DND-41 (cell line): ENCODE measurements around the gene RHBDF2.
"Not testable (repeated sequence)": the region's sequence is repeated elsewhere in the genome, so short reads cannot be mapped to it uniquely, and the experiment has no call there.

ENCODE experiments used
- ATAC-seq: fragments of 200-7000 bp; cut with Tn5 transposase; 3 replicates; pipeline ENCODE4 v1.9.1; 2021; ENCODE audit warnings: low read depth; ENCODE audit not compliant: insufficient read depth
- DNase-seq: peaks from one replicate; pipeline ENCODE4 v3.0.0-alpha.2; 2020
- H2AFZ ChIP-seq: 2 replicates; pipeline ENCODE4 v1.6.0; 2012; ENCODE audit warnings: low read depth, low read length
- H3K27ac ChIP-seq: 2 replicates; pipeline ENCODE4 v1.5.1; 2012; ENCODE audit warnings: low read length, inconsistent platforms
- H3K27me3 ChIP-seq: fragments of 200-600 bp; sonication (generic); 2 replicates; pipeline ENCODE4 v1.6.0; 2012; ENCODE audit warnings: low read length, mild to moderate bottlenecking, inconsistent platforms; ENCODE audit not compliant: insufficient read depth, poor library complexity
- H3K36me3 ChIP-seq: 2 replicates; pipeline ENCODE4 v1.5.1; 2012; ENCODE audit warnings: low read length, inconsistent platforms; ENCODE audit not compliant: insufficient read depth
- H3K4me1 ChIP-seq: 2 replicates; pipeline ENCODE4 v1.5.1; 2012; ENCODE audit warnings: mild to moderate bottlenecking, low read length; ENCODE audit not compliant: insufficient read depth
- H3K4me2 ChIP-seq: 2 replicates; pipeline ENCODE4 v1.6.0; 2012; ENCODE audit warnings: mild to moderate bottlenecking, moderate library complexity, low read length, inconsistent platforms; ENCODE audit not compliant: insufficient read depth
- H3K4me3 ChIP-seq, 2 experiments: fragments of 200-600 bp in 1 of 2; shearing (Covaris generic) in 1 of 2; 2 replicates each; pipeline ENCODE4 v1.5.1; 2012 to 2016; ENCODE audit warnings: inconsistent platforms in 2 of 2, low read length in 2 of 2, mild to moderate bottlenecking in 2 of 2, low read depth in 1 of 2, moderate library complexity in 1 of 2
- H3K79me2 ChIP-seq: 2 replicates; pipeline ENCODE4 v1.6.0; 2012; ENCODE audit warnings: low read length, inconsistent platforms; ENCODE audit not compliant: insufficient read depth
- H3K9ac ChIP-seq: 2 replicates; pipeline ENCODE4 v1.6.0; 2012; ENCODE audit warnings: low read depth, mild to moderate bottlenecking, inconsistent platforms, low read length, moderate library complexity
- H3K9me3 ChIP-seq: 2 replicates; pipeline ENCODE4 v1.5.1; 2012; ENCODE audit warnings: low read length, moderate library complexity, mild to moderate bottlenecking, inconsistent platforms; ENCODE audit not compliant: insufficient read depth, severe bottlenecking
- H4K20me1 ChIP-seq: 2 replicates; pipeline ENCODE4 v1.6.0; 2012; ENCODE audit warnings: low read length; ENCODE audit not compliant: insufficient read depth
- EZH2 ChIP-seq: IDR thresholded peaks from 3 replicates; pipeline ENCODE4 v1.6.1; 2012; ENCODE audit warnings: borderline replicate concordance, low read depth, mild to moderate bottlenecking, moderate library complexity, low read length, inconsistent platforms; ENCODE audit not compliant: severe bottlenecking
- TF ChIP-seq, protein P1 (sequence below): IDR thresholded peaks from 2 replicates; pipeline ENCODE4 v1.5.1; 2012; ENCODE audit warnings: borderline replicate concordance, low read length, moderate library complexity, mild to moderate bottlenecking; ENCODE audit not compliant: poor library complexity, severe bottlenecking; ENCODE audit errors: extremely low read depth

Gene RHBDF2

GRCh38 chr17:76519048-76519966 is 18.1 kb upstream of the RHBDF2 start:
- Histone ChIP-seq H3K9me3 (no peaks in the 10 kb centered on the region), H3K9ac (no peak overlapping the region), H3K27ac (no peak overlapping the region), H3K79me2 (no peaks in the 10 kb centered on the region), H3K36me3 (no peaks in the 10 kb centered on the region), H4K20me1 (no peaks in the 10 kb centered on the region), H3K4me1 (peaks cover 15% of the 10 kb centered on the region), H2AFZ (no peak overlapping the region), H3K4me2 (no peak overlapping the region), H3K4me3 (no peak overlapping the region), H3K27me3 (no peaks in the 10 kb centered on the region)
- TF ChIP-seq, protein P1, sequence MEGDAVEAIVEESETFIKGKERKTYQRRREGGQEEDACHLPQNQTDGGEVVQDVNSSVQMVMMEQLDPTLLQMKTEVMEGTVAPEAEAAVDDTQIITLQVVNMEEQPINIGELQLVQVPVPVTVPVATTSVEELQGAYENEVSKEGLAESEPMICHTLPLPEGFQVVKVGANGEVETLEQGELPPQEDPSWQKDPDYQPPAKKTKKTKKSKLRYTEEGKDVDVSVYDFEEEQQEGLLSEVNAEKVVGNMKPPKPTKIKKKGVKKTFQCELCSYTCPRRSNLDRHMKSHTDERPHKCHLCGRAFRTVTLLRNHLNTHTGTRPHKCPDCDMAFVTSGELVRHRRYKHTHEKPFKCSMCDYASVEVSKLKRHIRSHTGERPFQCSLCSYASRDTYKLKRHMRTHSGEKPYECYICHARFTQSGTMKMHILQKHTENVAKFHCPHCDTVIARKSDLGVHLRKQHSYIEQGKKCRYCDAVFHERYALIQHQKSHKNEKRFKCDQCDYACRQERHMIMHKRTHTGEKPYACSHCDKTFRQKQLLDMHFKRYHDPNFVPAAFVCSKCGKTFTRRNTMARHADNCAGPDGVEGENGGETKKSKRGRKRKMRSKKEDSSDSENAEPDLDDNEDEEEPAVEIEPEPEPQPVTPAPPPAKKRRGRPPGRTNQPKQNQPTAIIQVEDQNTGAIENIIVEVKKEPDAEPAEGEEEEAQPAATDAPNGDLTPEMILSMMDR = no peak
- TF ChIP-seq EZH2 = no peak
- DNase-seq (no peak), ATAC-seq (no peak)

- no peak overlapping the region for H3K9ac ChIP-seq
- no peak for TF ChIP-seq EZH2
- TF ChIP-seq, protein P1 = no peak
- no peak overlapping the region for H2AFZ ChIP-seq
- H3K4me3 ChIP-seq = no peak overlapping the region
- no peaks in the 10 kb centered on the region for H3K36me3 ChIP-seq
- no peaks in the 10 kb centered on the region for H3K9me3 ChIP-seq
- no peaks in the 10 kb centered on the region for H4K20me1 ChIP-seq
- H3K27ac ChIP-seq = no peak overlapping the region
- H3K79me2 ChIP-seq = no peaks in the 10 kb centered on the region
- H3K27me3 ChIP-seq = no peaks in the 10 kb centered on the region
- DNase-seq = no peak
- no peak for ATAC-seq
- peaks cover 7% of the 10 kb centered on the region for H3K4me1 ChIP-seq
- H3K4me2 ChIP-seq = no peak overlapping the region
Measured at GRCh38 chr17:76517638-76518038, 16.4 kb upstream of the RHBDF2 start.

DNA sequence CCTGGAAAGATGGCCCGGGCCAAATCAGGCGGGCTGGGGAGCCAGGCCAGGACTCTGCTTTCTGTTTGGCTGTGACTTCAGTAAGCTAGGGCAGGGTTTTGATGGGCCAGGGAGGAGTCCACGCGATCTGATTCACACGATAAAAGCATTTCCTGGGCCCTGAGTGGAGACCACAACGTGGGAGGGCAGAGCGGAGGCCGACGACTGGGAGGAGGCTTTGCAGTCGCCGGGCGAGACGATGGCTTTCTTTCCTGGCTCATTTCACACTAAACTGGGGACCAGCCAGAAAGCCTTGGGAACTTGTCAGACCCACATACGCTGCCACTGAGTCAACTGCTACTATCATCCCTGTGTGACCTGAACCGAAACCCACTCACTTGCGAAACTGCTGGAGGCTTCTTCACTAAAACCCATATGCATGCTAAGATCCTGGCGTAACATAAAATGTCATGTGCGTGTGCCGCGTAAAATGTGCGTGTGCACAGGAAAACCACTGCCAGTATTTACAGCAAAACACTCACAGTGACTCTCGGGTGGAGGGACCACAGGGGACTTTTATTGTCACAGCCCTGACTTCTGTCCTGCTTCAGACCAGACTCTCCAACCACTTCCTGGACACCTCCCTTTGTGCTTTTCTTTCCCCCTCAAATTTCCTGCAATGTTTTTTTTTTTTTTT is 14.2 kb upstream of the RHBDF2 start:
- peaks cover 7% of the 10 kb centered on the region for H3K4me1 ChIP-seq
- ATAC-seq (peak; percentile 64), DNase-seq (peak; percentile 21)
- no peaks in the 10 kb centered on the region for H3K36me3 ChIP-seq
- no peaks in the 10 kb centered on the region for H4K20me1 ChIP-seq
- H3K4me3 ChIP-seq = no peak overlapping the region
- H2AFZ ChIP-seq = no peak overlapping the region
- H3K9me3 ChIP-seq = no peaks in the 10 kb centered on the region
- no peak overlapping the region for H3K4me2 ChIP-seq
- no peaks in the 10 kb centered on the region for H3K27me3 ChIP-seq
- no peaks in the 10 kb centered on the region for H3K79me2 ChIP-seq
- no peak overlapping the region for H3K9ac ChIP-seq
- TF ChIP-seq, protein P1 = no peak
- no peak for TF ChIP-seq EZH2
- H3K27ac ChIP-seq = no peak overlapping the region

DNA sequence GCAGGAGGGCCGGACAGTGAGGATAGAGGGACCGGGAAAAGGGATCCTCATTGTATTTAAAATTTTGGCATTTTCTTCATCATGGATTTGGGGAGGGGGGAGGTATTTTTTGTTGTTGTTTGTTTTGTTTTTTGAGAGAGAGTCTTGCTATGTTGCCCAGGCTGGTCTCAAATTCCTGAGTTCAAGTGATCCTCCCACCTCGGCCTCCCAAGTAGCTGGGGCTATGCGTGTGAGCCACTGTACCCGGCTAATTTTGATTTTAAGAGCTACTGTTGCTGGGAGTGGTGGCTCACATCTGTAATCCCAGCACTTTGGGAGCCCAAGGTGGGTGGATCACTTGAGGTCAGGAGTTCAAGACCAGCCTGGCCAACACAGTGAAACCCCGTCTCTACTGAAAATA is 13.1 kb upstream of the RHBDF2 start:
- not testable (repeated sequence) for H3K9ac ChIP-seq, H3K36me3 ChIP-seq, H3K4me3 ChIP-seq, ATAC-seq, H3K9me3 ChIP-seq, H3K27ac ChIP-seq, H3K79me2 ChIP-seq, H2AFZ ChIP-seq, DNase-seq, H3K4me1 ChIP-seq, H3K27me3 ChIP-seq, H3K4me2 ChIP-seq, H4K20me1 ChIP-seq
